SK-N-SH treated with all-trans-retinoic acid at 6 μM for 48 hours (cell line): Measurements from ENCODE around the gene SELP.

ENCODE experiments used
- RARB ChIP-seq: fragments of 250-450 bp; sonication (Bioruptor Pico); IDR thresholded peaks from 2 replicates; pipeline ENCODE4 v1.8.0; 2021; ENCODE audit warnings: mild to moderate bottlenecking, moderate library complexity
- TCF4 ChIP-seq: fragments of 250-450 bp; sonication (Bioruptor Pico); IDR thresholded peaks from 2 replicates; pipeline ENCODE4 v1.8.0; 2021; ENCODE audit warnings: mild to moderate bottlenecking, moderate library complexity, borderline replicate concordance

DNA sequence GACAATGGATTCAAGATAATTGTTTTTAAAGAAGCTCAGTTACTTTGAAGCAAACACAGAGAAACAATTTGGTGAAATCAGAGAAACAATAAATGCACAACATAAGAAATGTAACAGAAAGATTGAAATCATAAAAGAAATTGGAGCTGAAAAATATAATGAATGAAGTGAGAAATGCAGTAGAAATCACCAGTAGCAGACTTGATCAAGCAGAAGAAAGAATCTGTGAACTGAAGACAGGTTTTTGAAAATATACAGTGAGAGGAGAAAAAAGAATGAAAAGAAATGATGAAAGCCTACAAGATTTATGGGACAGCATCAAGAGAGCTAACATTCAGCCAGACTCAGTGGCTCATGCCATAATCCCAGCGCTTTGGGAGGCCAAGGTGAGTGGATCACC lies 4.2 kb upstream of the SELP start:
- no peak for TF ChIP-seq RARB (CRISPR knock-in tag)
- no peak for TF ChIP-seq TCF4
